GM10266 (cell line): ENCODE data around the gene VEGFA.

Source experiments
- DNase-seq: peaks from one replicate; pipeline ENCODE4 v3.0.0; 2012; ENCODE audit errors: extremely low spot score
- TF ChIP-seq, protein P1 (sequence below): IDR thresholded peaks from 2 replicates; pipeline ENCODE4 v1.5.1; 2012; ENCODE audit warnings: mild to moderate bottlenecking, low read depth; ENCODE audit not compliant: control insufficient read depth, insufficient read depth; ENCODE audit errors: missing control alignments

The VEGFA gene

DNA sequence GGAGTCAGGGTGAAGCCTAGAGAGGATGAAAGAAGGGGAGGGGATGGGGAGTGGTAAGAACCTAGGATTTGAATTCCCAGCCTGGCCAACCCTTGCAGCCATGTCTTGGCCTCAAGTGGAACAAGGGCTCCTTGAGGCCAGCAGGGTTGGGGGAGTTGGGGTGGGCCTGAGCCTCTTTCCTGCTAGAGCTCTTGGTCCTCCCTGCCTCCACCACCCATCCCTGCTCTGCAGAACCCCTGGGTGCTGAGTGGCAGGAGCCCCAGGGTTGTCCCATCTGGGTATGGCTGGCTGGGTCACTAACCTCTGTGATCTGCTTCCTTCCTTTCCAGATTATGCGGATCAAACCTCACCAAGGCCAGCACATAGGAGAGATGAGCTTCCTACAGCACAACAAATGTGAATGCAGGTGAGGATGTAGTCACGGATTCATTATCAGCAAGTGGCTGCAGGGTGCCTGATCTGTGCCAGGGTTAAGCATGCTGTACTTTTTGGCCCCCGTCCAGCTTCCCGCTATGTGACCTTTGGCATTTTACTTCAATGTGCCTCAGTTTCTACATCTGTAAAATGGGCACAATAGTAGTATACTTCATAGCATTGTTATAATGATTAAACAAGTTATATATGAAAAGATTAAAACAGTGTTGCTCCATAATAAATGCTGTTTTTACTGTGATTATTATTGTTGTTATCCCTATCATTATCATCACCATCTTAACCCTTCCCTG, 8.3 kb downstream of the VEGFA start:
- TF ChIP-seq, protein P1, sequence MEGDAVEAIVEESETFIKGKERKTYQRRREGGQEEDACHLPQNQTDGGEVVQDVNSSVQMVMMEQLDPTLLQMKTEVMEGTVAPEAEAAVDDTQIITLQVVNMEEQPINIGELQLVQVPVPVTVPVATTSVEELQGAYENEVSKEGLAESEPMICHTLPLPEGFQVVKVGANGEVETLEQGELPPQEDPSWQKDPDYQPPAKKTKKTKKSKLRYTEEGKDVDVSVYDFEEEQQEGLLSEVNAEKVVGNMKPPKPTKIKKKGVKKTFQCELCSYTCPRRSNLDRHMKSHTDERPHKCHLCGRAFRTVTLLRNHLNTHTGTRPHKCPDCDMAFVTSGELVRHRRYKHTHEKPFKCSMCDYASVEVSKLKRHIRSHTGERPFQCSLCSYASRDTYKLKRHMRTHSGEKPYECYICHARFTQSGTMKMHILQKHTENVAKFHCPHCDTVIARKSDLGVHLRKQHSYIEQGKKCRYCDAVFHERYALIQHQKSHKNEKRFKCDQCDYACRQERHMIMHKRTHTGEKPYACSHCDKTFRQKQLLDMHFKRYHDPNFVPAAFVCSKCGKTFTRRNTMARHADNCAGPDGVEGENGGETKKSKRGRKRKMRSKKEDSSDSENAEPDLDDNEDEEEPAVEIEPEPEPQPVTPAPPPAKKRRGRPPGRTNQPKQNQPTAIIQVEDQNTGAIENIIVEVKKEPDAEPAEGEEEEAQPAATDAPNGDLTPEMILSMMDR, result no peak
- DNase-seq, result no peak

DNA sequence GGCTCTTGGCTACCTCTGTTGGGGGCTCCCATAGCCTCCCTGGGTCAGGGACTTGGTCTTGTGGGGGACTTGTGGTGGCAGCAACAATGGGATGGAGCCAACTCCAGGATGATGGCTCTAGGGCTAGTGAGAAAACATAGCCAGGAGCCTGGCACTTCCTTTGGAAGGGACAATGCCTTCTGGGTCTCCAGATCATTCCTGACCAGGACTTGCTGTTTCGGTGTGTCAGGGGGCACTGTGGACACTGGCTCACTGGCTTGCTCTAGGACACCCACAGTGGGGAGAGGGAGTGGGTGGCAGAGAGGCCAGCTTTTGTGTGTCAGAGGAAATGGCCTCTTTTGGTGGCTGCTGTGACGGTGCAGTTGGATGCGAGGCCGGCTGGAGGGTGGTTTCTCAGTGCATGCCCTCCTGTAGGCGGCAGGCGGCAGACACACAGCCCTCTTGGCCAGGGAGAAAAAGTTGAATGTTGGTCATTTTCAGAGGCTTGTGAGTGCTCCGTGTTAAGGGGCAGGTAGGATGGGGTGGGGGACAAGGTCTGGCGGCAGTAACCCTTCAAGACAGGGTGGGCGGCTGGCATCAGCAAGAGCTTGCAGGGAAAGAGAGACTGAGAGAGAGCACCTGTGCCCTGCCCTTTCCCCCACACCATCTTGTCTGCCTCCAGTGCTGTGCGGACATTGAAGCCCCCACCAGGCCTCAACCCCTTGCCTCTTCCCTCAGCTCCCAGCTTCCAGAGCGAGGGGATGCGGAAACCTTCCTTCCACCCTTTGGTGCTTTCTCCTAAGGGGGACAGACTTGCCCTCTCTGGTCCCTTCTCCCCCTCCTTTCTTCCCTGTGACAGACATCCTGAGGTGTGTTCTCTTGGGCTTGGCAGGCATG, 9.2 kb downstream of the VEGFA start:
- TF ChIP-seq, protein P1, result no peak
- no peak for DNase-seq

DNA sequence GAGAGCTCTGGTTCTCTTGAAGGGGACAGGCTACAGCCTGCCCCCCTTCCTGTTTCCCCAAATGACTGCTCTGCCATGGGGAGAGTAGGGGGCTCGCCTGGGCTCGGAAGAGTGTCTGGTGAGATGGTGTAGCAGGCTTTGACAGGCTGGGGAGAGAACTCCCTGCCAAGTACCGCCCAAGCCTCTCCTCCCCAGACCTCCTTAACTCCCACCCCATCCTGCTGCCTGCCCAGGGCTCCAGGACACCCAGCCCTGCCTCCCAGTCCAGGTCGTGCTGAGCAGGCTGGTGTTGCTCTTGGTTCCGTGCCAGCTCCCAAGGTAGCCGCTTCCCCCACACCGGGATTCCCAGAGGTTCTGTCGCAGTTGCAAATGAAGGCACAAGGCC, 9.8 kb downstream of the VEGFA start:
- TF ChIP-seq, protein P1, result no peak

DNA sequence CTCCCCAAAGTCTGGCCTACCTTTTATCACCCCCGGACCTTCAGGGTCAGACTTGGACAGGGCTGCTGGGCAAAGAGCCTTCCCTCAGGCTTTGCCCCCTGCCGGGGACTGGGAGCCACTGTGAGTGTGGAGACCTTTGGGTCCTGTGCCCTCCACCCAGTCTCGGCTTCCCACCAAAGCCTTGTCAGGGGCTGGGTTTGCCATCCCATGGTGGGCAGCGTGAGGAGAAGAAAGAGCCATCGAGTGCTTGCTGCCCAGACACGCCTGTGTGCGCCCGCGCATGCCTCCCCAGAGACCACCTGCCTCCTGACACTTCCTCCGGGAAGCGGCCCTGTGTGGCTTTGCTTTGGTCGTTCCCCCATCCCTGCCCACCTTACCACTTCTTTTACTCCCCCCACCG, 10.3 kb downstream of the VEGFA start:
- DNase-seq, result no peak
- TF ChIP-seq, protein P1, result no peak

More for the DNA sequence above, 9.8 kb downstream of the VEGFA start:
- DNase-seq, result no peak

DNA sequence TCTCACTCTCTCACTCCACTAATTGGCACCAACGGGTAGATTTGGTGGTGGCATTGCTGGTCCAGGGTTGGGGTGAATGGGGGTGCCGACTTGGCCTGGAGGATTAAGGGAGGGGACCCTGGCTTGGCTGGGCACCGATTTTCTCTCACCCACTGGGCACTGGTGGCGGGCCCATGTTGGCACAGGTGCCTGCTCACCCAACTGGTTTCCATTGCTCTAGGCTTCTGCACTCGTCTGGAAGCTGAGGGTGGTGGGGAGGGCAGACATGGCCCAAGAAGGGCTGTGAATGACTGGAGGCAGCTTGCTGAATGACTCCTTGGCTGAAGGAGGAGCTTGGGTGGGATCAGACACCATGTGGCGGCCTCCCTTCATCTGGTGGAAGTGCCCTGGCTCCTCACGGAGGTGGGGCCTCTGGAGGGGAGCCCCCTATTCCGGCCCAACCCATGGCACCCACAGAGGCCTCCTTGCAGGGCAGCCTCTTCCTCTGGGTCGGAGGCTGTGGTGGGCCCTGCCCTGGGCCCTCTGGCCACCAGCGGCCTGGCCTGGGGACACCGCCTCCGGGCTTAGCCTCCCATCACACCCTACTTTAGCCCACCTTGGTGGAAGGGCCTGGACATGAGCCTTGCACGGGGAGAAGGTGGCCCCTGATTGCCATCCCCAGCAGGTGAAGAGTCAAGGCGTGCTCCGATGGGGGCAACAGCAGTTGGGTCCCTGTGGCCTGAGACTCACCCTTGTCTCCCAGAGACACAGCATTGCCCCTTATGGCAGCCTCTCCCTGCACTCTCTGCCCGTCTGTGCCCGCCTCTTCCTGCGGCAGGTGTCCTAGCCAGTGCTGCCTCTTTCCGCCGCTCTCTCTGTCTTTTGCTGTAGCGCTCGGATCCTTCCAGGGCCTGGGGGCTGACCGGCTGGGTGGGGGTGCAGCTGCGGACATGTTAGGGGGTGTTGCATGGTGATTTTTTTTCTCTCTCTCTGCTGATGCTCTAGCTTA, 11.2 kb downstream of the VEGFA start:
- DNase-seq, result no peak
- TF ChIP-seq, protein P1, result no peak

DNA sequence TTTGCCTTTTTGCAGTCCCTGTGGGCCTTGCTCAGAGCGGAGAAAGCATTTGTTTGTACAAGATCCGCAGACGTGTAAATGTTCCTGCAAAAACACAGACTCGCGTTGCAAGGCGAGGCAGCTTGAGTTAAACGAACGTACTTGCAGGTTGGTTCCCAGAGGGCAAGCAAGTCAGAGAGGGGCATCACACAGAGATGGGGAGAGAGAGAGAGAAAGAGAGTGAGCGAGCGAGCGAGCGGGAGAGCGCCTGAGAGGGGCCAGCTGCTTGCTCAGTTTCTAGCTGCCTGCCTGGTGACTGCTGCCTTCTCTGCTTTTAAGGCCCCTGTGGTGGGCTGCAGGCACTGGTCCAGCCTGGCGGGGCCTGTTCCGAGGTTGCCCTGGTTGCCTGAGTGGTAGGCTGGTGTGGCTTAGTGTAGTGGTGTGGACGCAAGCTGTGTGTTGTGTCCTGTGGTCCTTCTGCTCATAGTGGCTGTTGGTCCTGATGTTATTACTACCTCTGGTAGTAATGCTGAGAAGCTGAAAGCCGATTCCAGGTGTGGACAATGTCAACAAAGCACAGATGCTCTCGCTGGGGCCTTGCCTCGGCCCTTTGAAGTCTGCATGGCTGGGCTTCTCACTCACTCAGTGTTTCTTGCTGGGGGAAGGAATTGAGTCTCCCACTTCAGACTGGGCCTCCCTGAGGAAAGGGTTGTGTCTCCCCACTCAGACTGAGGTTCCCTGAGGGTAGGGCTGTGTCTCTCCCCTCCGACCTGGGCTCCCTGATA, 12.1 kb downstream of the VEGFA start:
- no peak for DNase-seq
- TF ChIP-seq, protein P1, result no peak
